GM19452 (cell line): ENCODE measurements around the gene PRSS50.

ENCODE experiments used
- ATAC-seq: cut with Tn5 transposase; IDR thresholded peaks from one replicate; pipeline ENCODE4 v1.9.1; 2021; ENCODE audit not compliant: unreplicated experiment

Gene PRSS50

GRCh38 chr3:46692566-46692990 is 25.1 kb downstream of the PRSS50 start:
- no peak for ATAC-seq

- no peak for ATAC-seq
Measured at GRCh38 chr3:46690798-46691197, 26.9 kb downstream of the PRSS50 start.

- ATAC-seq = no peak
Measured at GRCh38 chr3:46685446-46685845, 32.2 kb downstream of the PRSS50 start.

- ATAC-seq = no peak
Measured at GRCh38 chr3:46684891-46685290, 32.8 kb downstream of the PRSS50 start.

- no peak for ATAC-seq
Measured at GRCh38 chr3:46682974-46683373, 34.7 kb downstream of the PRSS50 start.

- ATAC-seq = no peak
Measured at GRCh38 chr3:46681856-46682540, 35.7 kb downstream of the PRSS50 start.

GRCh38 chr3:46681387-46681786 is 36.3 kb downstream of the PRSS50 start:
- no peak for ATAC-seq

- ATAC-seq = no peak
Measured at GRCh38 chr3:46680298-46680826, 37.3 kb downstream of the PRSS50 start.

- ATAC-seq = no peak
Measured at GRCh38 chr3:46679681-46680080, 38.0 kb downstream of the PRSS50 start.

- ATAC-seq = no peak
Measured at GRCh38 chr3:46678280-46678679, 39.4 kb downstream of the PRSS50 start.

- no peak for ATAC-seq
Measured at GRCh38 chr3:46677411-46677726, 40.3 kb downstream of the PRSS50 start.

GRCh38 chr3:46676601-46677410 is 40.9 kb downstream of the PRSS50 start:
- no peak for ATAC-seq

- no peak for ATAC-seq
Measured at GRCh38 chr3:46675843-46676567, 41.7 kb downstream of the PRSS50 start.

GRCh38 chr3:46675426-46675825 is 42.2 kb downstream of the PRSS50 start:
- no peak for ATAC-seq

GRCh38 chr3:46674031-46674845 is 43.4 kb downstream of the PRSS50 start:
- ATAC-seq = no peak

- no peak for ATAC-seq
Measured at GRCh38 chr3:46673151-46674030, 44.3 kb downstream of the PRSS50 start.

GRCh38 chr3:46672349-46672695 is 45.3 kb downstream of the PRSS50 start:
- ATAC-seq = no peak

GRCh38 chr3:46671541-46672348 is 45.9 kb downstream of the PRSS50 start:
- no peak for ATAC-seq

GRCh38 chr3:46670891-46671427 is 46.7 kb downstream of the PRSS50 start:
- no peak for ATAC-seq
